ENCODE measurements around the gene CREG1.

GRCh38 chr1:167599957-167600581, 46.5 kb upstream of the CREG1 start:
- TF ChIP-seq, protein P1, sequence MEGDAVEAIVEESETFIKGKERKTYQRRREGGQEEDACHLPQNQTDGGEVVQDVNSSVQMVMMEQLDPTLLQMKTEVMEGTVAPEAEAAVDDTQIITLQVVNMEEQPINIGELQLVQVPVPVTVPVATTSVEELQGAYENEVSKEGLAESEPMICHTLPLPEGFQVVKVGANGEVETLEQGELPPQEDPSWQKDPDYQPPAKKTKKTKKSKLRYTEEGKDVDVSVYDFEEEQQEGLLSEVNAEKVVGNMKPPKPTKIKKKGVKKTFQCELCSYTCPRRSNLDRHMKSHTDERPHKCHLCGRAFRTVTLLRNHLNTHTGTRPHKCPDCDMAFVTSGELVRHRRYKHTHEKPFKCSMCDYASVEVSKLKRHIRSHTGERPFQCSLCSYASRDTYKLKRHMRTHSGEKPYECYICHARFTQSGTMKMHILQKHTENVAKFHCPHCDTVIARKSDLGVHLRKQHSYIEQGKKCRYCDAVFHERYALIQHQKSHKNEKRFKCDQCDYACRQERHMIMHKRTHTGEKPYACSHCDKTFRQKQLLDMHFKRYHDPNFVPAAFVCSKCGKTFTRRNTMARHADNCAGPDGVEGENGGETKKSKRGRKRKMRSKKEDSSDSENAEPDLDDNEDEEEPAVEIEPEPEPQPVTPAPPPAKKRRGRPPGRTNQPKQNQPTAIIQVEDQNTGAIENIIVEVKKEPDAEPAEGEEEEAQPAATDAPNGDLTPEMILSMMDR (IDR thresholded peaks at IDR 0.05 in 8 of 11, conservative IDR thresholded peaks at IDR 0.05 in 3 of 11), result peak in 10 of 11 experiments; percentile 20 to 76 (median 62)
- TF ChIP-seq POLR2A (IDR thresholded peaks at IDR 0.05) (no peak), POLR2AphosphoS5 (IDR thresholded peaks at IDR 0.05) (peak in 1 of 3 donors; percentile 61)
